Inflammatory macrophage treated with lipopolysaccharide for 4 hours (primary cell): ENCODE data around the gene MEP1A.

Experiments used
- DNase-seq: peaks from one replicate; pipeline ENCODE4 v3.0.0-alpha.2; 2020

The MEP1A gene

GRCh38 chr6:46776070-46776712, 17.0 kb upstream of the MEP1A start:
- no peak for DNase-seq

- no peak for DNase-seq
These were observed 15.5 kb upstream of the MEP1A start for GRCh38 chr6:46777476-46778346.

- peak; percentile 89 for DNase-seq
These were observed 11.5 kb upstream of the MEP1A start for GRCh38 chr6:46781478-46782378.

GRCh38 chr6:46784535-46784934, 8.7 kb upstream of the MEP1A start:
- no peak for DNase-seq

- no peak for DNase-seq
These were observed 5.2 kb upstream of the MEP1A start for GRCh38 chr6:46787871-46788540.

- no peak for DNase-seq
These were observed 4.4 kb upstream of the MEP1A start for GRCh38 chr6:46788791-46789190.

- DNase-seq = no peak
These were observed 3.5 kb upstream of the MEP1A start for GRCh38 chr6:46789434-46790354.

GRCh38 chr6:46790355-46790874, 2.8 kb upstream of the MEP1A start:
- no peak for DNase-seq

GRCh38 chr6:46792635-46793034, 554 bp upstream of the MEP1A start:
- DNase-seq = no peak

GRCh38 chr6:46794068-46794467, 879 bp downstream of the MEP1A start:
- no peak for DNase-seq

GRCh38 chr6:46795816-46796215, 2.6 kb downstream of the MEP1A start:
- peak; percentile 63 for DNase-seq

GRCh38 chr6:46796848-46797580, 3.8 kb downstream of the MEP1A start:
- peak; percentile 86 for DNase-seq

GRCh38 chr6:46799657-46800056, 6.5 kb downstream of the MEP1A start:
- no peak for DNase-seq

- DNase-seq = peak; percentile 34
These were observed 15.6 kb downstream of the MEP1A start for GRCh38 chr6:46808806-46809205.

GRCh38 chr6:46815130-46815529, 21.9 kb downstream of the MEP1A start:
- DNase-seq = no peak

GRCh38 chr6:46816626-46817025, 23.4 kb downstream of the MEP1A start:
- DNase-seq = no peak

GRCh38 chr6:46819561-46819960, 26.4 kb downstream of the MEP1A start:
- DNase-seq = no peak

- no peak for DNase-seq
These were observed 28.3 kb downstream of the MEP1A start for GRCh38 chr6:46821458-46821881.

- DNase-seq = no peak
These were observed 35.8 kb downstream of the MEP1A start for GRCh38 chr6:46828939-46829338.

- DNase-seq = no peak
These were observed 39.6 kb downstream of the MEP1A start for GRCh38 chr6:46832816-46833215.
